Liver (tissue), 9 donors: ENCODE data around the gene NPC1L1. TPM values are rescaled to one million over a fixed set of nuclear protein-coding genes. Genes with fewer than 3 reads are reported as not detected.

ENCODE experiments used
- DNase-seq: peaks from one replicate; pipeline ENCODE4 v3.0.0-alpha.2; 2017; ENCODE audit warnings: low spot score
- H3K27ac ChIP-seq, 2 donors: one replicate each; pipeline ENCODE4 v1.7.0; 2013; ENCODE audit warnings: inconsistent platforms in 2 of 2, low read length in 2 of 2, control low read depth in 1 of 2, low read depth in 1 of 2, mild to moderate bottlenecking in 1 of 2
- H3K27me3 ChIP-seq, 4 donors: one replicate each; pipeline versions ENCODE4 v1.6.1 to v1.7.0; 2013; ENCODE audit warnings: low read length in 3 of 4, inconsistent platforms in 1 of 4, mild to moderate bottlenecking in 1 of 4, moderate library complexity in 1 of 4; ENCODE audit not compliant: control insufficient read depth in 4 of 4, insufficient read depth in 4 of 4
- H3K36me3 ChIP-seq, 4 donors: one replicate each; pipeline versions ENCODE4 v1.6.1 to v1.7.0; 2013; ENCODE audit warnings: low read length in 3 of 4, mild to moderate bottlenecking in 3 of 4, low read depth in 1 of 4, moderate library complexity in 1 of 4; ENCODE audit not compliant: control insufficient read depth in 4 of 4, insufficient read depth in 3 of 4
- H3K4me1 ChIP-seq, 4 donors: one replicate each; pipeline versions ENCODE4 v1.6.1 to v1.7.0; 2013; ENCODE audit warnings: low read length in 3 of 4, mild to moderate bottlenecking in 3 of 4, moderate library complexity in 1 of 4; ENCODE audit not compliant: control insufficient read depth in 4 of 4, insufficient read depth in 4 of 4
- H3K4me3 ChIP-seq, 3 donors: one replicate each; pipeline versions ENCODE4 v1.6.1 to v1.7.0; 2013; ENCODE audit warnings: low read length in 3 of 3, control low read depth in 1 of 3, low read depth in 1 of 3, mild to moderate bottlenecking in 1 of 3
- H3K9ac ChIP-seq, 2 donors: one replicate each; pipeline ENCODE4 v1.7.0; 2013; ENCODE audit warnings: low read length in 2 of 2, mild to moderate bottlenecking in 2 of 2, moderate library complexity in 2 of 2, control low read depth in 1 of 2, low read depth in 1 of 2
- H3K9me3 ChIP-seq, 4 donors: one replicate each; pipeline versions ENCODE4 v1.6.1 to v1.7.0; 2013; ENCODE audit warnings: low read length in 3 of 4; ENCODE audit not compliant: control insufficient read depth in 4 of 4
- ATF3 ChIP-seq: IDR thresholded peaks from 2 replicates; pipeline ENCODE4 v1.6.1; 2016; ENCODE audit warnings: antibody characterized with exemption
- EGR1 ChIP-seq, 2 donors: IDR thresholded peaks; 2 replicates each; pipeline ENCODE4 v1.6.1; 2016 to 2018; ENCODE audit warnings: antibody characterized with exemption in 2 of 2, low read depth in 2 of 2
- FOXA1 ChIP-seq: IDR thresholded peaks from 2 replicates; pipeline ENCODE4 v1.6.1; 2016; ENCODE audit warnings: antibody characterized with exemption
- FOXA2 ChIP-seq: IDR thresholded peaks from 2 replicates; pipeline ENCODE4 v1.6.1; 2016; ENCODE audit warnings: antibody characterized with exemption
- GABPA ChIP-seq, 2 donors: IDR thresholded peaks in 1 of 2; conservative IDR thresholded peaks in 1 of 2; 2 replicates each; pipeline ENCODE4 v1.6.1; 2016; ENCODE audit warnings: antibody characterized with exemption in 2 of 2, mild to moderate bottlenecking in 1 of 2, moderate library complexity in 1 of 2
- HNF4A ChIP-seq, 2 donors: conservative IDR thresholded peaks; 2 replicates each; pipeline ENCODE4 v1.6.1; 2016; ENCODE audit warnings: antibody characterized with exemption in 2 of 2, mild to moderate bottlenecking in 2 of 2
- HNF4G ChIP-seq: IDR thresholded peaks from 2 replicates; pipeline ENCODE4 v1.6.1; 2016; ENCODE audit warnings: antibody characterized with exemption
- MAX ChIP-seq: IDR thresholded peaks from 2 replicates; pipeline ENCODE4 v1.6.1; 2016; ENCODE audit warnings: antibody characterized with exemption
- NR2F2 ChIP-seq: IDR thresholded peaks from 2 replicates; pipeline ENCODE4 v1.6.1; 2016; ENCODE audit warnings: antibody characterized with exemption
- RAD21 ChIP-seq, 2 donors: IDR thresholded peaks; 2 replicates each; pipeline ENCODE4 v1.6.1; 2016; ENCODE audit warnings: antibody characterized with exemption in 2 of 2, mild to moderate bottlenecking in 2 of 2
- REST ChIP-seq: IDR thresholded peaks from 2 replicates; pipeline ENCODE4 v1.6.1; 2016; ENCODE audit warnings: antibody characterized with exemption, mild to moderate bottlenecking
- RXRA ChIP-seq, 2 donors: IDR thresholded peaks; 2 replicates each; pipeline ENCODE4 v1.6.1; 2017 to 2018; ENCODE audit warnings: antibody characterized with exemption in 2 of 2, mild to moderate bottlenecking in 1 of 2
- SP1 ChIP-seq: IDR thresholded peaks from 2 replicates; pipeline ENCODE4 v1.6.1; 2018; ENCODE audit warnings: antibody characterized with exemption, mild to moderate bottlenecking
- TAF1 ChIP-seq: conservative IDR thresholded peaks from 2 replicates; pipeline ENCODE4 v1.6.1; 2016; ENCODE audit warnings: antibody characterized with exemption, mild to moderate bottlenecking
- YY1 ChIP-seq: IDR thresholded peaks from 2 replicates; pipeline ENCODE4 v1.6.1; 2016; ENCODE audit warnings: antibody characterized with exemption, mild to moderate bottlenecking
- ZBTB33 ChIP-seq: IDR thresholded peaks from 2 replicates; pipeline ENCODE4 v1.6.1; 2016; ENCODE audit warnings: antibody characterized with exemption
- WGBS: extraction: QIAGEN DNeasy Blood & Tissue Kit; methylation state at CpG from one replicate; pipeline ENCODE4 v1.1.7; 2013; 5-methylcytosine and 5-hydroxymethylcytosine counted together
- polyA plus RNA-seq, 2 donors: library from polyadenylated mRNA; stranded (reverse) in 1 of 2; unstranded in 1 of 2; fragments of 200-250 nt in 1 of 2; fragments of >200 nt in 1 of 2; fragmentation: Nextera tagmentation in 1 of 2; extraction: Ambion mirVana in 1 of 2; gene quantifications; one replicate each; pipeline versions ENCODE4 v1.2.1 to v1.2.3, GENCODE V29; 2013 to 2015
- total RNA-seq, 2 donors: library from RNA; depleted of rRNA; stranded (reverse); fragments of >200 nt; gene quantifications; one replicate each; pipeline ENCODE4 v1.2.3, GENCODE V29; 2014
- donor health status: healthy.
- donor health status: healthy.
- donor health status: healthy.
- donor health status: healthy.
- donor health status: healthy.

The NPC1L1 gene
- total and polyA plus RNA-seq, 4 donors = 7.2 to 22.1 (median 15.3) TPM

DNA sequence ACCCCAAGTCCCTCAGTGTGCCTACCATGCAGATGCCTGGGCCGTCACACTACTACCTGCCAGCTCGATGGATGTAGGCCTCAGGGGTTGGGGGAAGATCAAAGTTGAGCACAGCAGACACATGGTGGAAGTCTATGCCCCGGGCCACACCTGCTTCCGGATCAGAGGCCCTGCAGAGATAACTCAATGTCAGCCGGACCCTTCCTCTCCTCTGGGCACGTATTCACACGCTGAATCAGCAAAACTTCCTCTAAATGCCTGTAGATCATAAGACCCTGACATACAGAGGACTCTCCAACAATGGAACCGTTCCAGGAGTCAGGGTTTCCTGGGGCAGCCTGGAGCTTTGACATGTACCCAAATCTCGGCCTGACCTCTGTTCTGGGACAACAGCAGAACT is 28.8 kb upstream of the NPC1L1 start:
- WGBS = 86% methylated on average over 9 of the region's 9 CpGs
- H3K36me3 ChIP-seq = peaks cover 29 to 61% (median 54%) of the 10 kb centered on the region in 4 donors

DNA sequence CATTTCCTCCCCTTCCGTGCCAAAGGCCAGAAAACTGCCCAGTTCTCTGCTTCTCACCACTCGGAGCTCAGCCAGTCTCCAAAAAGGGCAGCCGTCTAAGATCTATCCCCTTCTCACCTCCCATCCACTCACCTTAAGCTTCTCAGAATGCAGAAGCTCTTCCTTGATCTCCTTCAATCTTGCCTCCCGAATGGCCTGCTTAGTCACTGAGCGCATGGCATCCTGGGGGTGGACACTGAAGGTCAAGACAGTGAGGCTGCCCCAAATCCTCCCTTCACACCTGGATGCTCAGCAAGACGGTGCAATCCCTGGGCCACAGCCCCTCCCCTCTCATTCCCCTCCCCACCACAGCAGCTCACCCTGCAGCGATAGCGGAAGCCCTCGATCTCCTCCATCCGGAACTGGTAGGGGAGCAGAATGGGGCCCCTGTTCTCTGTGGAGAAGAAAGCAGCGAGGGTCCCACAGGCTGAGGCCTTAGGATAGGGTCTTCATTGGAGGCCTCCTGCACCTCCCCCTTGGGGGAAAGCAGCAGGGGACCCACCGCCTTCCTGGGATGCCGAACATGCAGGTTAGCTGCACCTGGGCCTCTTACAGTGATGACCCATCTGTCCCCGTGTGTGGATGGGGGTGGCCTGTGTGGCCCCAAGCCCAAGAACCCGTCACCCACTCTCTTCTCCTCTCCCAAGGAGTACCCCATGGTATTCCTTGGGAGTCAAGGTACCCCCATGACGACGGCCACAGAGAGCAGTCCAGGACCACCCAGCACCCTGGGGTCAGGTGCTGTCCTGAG is 27.8 kb upstream of the NPC1L1 start:
- H3K4me1 ChIP-seq = peaks cover 3 to 25% (median 19%) of the 10 kb centered on the region in 4 donors
- peaks cover 29 to 64% (median 57%) of the 10 kb centered on the region in 4 donors for H3K36me3 ChIP-seq
- WGBS = 88% methylated on average over 17 of the region's 17 CpGs
- DNase-seq = no peak
- H3K4me3 ChIP-seq = no peak overlapping the region
- no peak for TF ChIP-seq RXRA (IDR thresholded peaks at IDR 0.05)
- TF ChIP-seq MAX = no peak
- no peak for TF ChIP-seq ATF3
- TF ChIP-seq RAD21 (IDR thresholded peaks at IDR 0.05) = no peak
- no peak for TF ChIP-seq YY1
- no peak for TF ChIP-seq HNF4A (conservative IDR thresholded peaks at IDR 0.05)
- no peak for TF ChIP-seq REST
- no peak for TF ChIP-seq FOXA1
- TF ChIP-seq TAF1 = no peak
- no peak for TF ChIP-seq HNF4G
- TF ChIP-seq SP1 = no peak
- TF ChIP-seq GABPA (IDR thresholded peaks at IDR 0.05 in 1 of 2, conservative IDR thresholded peaks at IDR 0.05 in 1 of 2) = no peak
- TF ChIP-seq FOXA2 = no peak
- TF ChIP-seq NR2F2 = no peak
- no peak for TF ChIP-seq ZBTB33
- H3K27ac ChIP-seq = no peak overlapping the region
- H3K9ac ChIP-seq = no peak overlapping the region
- H3K27me3 ChIP-seq = no peaks in the 10 kb centered on the region
- H3K9me3 ChIP-seq = no peaks in the 10 kb centered on the region

More for the DNA sequence above, 28.8 kb upstream of the NPC1L1 start:
- no peaks in the 10 kb centered on the region for H3K27me3 ChIP-seq
- no peak overlapping the region for H3K27ac ChIP-seq
- no peak overlapping the region for H3K4me3 ChIP-seq
- TF ChIP-seq EGR1 (IDR thresholded peaks at IDR 0.05; ENCODE audit: low read depth in 2 of 2) (no peak), NR2F2 (no peak)
- peaks cover 3 to 30% (median 23%) of the 10 kb centered on the region in 4 donors for H3K4me1 ChIP-seq
- H3K9ac ChIP-seq = no peak overlapping the region
- no peaks in the 10 kb centered on the region for H3K9me3 ChIP-seq
- DNase-seq = no peak
